HS-27A (cell line): ENCODE measurements around the gene TNFRSF4.
"Not testable (repeated sequence)": the region's sequence is repeated elsewhere in the genome, so short reads cannot be mapped to it uniquely, and the experiment has no call there.

Experiments
- DNase-seq: peaks from one replicate; pipeline ENCODE4 v3.0.0-alpha.2; 2012; ENCODE audit warnings: low read depth, missing footprints

Gene TNFRSF4

DNA sequence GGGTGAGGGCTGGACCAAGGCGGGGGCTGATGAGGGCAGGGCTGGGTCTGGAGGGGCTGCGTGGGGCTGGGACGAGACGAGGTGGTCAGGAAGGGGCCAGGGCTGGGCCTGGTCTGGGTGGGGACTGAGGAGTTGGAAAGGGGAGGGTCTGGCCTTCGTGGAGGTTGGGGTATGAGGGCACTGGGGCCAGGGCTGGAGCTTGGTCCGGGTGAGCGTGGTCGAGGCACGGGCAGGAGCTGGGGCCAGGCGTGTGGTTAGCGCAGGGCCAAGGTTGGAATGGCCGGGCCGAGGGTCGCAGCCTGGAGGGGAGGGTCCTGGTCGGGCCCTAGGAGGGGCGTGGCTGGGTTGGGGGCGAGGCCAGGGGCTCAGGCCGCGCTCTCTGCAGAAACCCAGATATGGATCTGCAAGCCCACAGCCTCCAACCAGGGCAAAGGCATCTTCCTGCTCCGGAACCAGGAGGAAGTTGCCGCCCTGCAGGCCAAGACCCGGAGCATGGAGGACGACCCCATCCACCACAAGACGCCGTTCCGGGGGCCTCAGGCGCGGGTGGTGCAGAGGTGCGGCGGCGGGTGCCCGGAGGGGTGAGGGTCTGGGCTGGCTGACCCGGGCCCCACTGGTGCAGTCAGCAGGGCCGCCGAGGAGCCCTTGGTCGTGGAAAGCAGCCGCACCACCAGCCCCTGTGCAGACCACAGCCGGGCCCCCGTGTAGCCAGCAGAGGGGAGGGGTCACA, 31.3 kb downstream of the TNFRSF4 start:
- DNase-seq: no peak

DNA sequence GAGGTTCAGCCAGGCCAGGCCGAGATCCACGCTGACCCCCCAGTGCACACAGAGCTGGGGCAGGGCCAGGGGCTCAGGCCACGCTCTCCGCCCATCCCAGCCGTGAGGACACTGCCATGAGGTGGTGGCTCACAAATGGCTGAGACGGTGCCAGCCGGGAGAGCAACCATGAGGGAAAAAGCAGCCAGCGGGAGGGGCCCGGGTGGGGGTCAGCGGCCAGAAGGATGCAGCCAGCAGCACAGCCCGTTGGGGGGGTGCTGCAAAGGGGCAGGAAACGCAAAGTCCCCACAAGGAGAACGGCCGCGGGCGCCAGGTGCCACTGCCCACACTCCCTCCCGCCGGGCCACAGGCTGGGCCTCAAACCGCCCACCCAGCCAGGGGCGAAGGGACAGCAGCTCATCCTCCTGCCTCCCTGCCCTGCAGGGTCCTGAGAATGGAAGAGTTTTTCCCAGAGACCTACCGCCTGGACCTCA, 32.0 kb downstream of the TNFRSF4 start:
- no peak for DNase-seq

DNA sequence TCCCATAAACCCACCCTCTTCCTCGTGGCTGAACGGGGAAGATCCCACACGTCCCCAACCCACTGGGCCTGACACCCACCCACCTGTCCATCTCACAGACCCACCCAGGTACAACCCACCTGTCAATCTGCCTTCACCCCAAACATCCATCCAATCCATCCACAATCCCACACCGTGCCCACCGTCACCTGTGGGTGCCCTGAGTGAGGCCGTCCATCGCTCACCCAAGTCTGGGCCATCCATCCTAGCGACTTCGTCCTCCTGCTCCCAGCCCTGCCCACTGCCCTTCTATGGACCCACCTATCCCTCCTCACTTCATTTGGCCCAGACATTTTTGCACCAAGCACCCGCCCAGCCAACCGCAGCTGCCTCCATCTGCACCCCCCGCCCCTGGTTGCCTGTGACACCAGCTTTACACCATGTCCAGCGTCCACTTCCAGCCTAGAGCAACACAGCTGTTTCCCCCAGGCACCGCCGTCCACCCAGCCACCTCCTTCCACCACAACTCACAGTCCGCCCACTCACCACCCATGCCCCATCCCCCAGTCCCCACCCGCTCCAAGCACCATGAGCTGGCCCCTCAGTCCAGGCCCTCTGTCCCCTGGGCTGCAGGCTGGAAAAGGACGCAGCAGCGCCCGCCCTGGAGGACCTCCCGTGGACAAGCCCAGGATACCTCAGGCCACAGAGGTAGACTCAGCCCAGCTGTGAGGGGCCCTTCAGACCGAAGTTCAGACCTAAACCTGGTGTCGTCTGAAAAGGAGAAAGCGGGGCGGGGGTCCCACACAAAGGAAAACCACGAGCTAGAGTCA, 32.6 kb downstream of the TNFRSF4 start:
- DNase-seq: no peak

DNA sequence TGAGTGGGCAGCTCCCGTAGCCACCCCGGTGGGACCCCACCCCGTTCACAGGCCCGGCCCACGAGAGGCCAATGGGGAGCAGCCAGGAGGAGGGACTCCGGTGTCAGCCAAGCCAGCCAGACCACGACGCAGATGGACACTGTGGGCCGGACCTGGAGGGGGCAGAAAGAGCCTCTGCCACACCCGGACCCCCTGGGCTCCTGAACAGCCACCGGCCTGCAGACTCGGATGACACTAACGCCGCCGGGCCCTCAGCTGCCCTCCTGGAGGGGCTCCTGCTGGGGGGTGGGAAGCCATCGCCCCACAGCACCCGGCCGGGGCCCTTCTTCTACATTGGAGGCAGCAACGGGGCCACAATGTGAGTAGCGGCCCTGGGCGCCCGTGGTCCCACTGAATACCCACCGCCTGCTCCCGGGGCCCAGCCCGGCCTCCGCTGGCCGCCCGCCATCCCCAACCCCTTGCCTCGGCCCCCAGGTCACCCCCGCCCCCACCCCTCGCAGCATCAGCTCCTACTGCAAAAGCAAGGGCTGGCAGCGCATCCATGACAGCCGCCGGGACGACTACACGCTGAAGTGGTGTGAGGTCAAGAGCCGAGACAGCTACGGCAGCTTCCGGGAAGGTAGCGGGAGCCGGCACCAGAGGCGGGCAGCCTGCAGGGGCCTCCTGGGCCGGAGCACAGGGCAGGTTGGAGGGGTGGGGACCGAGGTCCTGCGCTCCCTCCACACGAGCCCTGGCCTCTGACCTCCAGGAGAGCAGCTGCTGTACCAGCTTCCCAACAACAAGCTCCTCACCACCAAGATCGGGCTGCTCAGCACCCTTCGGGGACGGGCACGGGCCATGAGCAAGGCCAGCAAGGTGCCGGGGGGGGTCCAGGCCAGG, 33.7 kb downstream of the TNFRSF4 start:
- DNase-seq: no peak

DNA sequence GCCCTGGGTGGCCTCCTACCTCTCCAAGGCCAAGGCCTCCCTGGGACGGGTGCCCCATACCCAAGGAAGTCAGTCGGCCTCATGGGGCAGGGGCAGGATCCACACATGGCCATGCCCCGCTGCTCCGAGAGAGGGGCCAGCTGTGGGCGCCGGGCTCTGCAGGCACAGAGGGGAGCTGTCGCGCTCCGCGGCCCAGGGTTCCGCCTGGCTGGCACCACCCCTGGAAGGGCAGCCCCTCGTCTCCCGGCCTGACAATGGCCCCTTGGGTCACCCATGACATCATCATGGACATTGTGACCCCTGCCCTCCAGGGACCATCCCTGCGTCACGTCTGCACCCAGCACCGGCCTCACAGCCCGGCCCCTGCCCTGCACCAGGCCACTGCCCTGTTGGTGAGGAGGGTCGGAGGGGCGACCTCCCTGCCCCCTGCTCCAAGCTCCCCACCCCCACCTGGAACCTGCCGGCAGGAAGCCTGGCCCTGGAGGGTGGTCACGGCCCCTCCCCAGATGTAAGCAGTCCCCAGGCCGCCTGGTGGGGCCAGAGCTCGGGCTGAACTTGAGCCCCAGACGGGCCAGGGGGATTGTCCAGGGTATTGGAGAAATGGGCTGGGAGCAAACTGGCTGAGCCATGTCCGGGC, 34.5 kb downstream of the TNFRSF4 start:
- no peak for DNase-seq

DNA sequence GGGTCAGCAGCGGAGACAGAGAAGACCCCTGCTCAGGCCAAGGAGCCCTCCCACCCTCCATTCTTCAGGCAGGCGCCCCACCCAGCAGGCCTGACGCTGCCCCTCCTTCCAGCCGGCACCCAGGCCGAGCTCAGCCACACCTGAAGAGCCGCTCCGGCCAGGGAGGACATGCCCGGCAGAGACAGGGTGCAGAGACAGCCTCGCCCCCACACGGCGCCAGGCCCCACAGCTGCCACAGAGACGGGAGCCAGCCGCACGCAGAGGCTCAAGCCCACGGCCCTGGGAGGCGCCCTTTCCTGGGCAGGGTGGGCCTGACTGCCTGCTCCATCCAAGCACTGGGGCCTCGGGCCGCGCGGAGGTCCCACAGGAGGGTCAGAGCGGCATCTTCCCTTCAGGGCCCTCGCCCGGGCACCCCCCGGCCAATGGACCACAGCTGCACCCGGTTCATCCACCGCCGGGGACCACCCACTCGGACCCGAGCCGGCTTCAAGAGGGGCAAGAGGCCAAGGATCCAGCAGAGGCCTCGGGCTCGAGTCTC, 35.1 kb downstream of the TNFRSF4 start:
- DNase-seq: no peak

DNA sequence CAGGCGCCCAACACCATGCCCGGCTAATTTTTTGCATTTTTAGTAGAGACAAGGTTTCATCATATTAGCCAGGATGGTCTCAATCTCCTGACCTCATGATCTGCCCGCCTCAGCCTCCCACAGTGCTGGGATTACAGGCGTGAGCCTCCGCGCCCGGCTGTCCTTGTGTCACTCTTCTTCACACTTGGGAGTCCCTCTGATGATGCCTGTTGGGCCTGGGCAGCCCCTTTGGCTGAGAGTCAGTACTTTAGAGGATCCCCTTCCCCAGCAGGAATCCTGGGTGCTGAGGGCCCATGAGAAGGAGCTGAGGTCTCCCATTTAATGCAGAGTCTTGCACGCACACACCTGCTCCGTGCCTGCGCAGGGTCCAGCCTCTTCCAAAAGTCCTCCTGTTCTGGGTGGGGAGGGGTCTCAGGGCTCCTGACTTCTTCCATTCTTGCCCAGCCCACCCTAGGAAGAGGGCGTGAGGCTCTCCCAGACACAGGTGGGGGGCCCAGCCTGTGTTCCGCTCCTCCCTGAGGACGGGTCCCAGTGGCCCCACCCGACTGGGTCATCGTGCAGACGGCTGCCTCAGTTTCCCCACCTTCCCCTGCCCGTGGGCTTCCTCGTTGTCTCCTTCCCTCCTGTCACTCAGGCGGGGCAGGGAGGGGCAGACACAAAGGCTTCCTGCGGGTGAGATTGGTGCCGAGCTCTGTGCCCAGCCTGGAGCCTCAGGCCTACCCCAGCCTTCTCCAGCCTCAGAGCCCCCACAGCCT, 36.3 kb downstream of the TNFRSF4 start:
- no peak for DNase-seq

DNA sequence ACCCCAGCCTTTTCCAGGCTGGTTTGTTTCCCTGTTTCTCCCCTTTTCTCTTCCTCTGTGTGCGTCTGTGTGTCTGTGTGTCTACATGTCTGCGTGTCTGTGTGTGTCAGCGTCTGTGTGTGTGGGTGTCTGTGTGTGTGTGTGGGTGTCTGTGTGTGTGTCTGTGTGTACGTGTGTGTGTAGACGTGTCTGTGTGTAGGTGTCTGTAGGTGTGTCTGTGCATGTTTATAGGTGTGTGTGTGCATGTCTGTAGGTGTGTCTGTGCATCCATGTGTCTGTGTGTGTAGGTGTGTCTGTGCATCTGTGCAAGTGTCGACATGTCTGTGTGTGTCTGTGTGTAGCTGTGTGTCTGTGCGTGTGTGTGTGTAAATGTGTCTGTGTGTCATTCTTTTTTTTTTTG, 37.0 kb downstream of the TNFRSF4 start:
- no peak for DNase-seq

DNA sequence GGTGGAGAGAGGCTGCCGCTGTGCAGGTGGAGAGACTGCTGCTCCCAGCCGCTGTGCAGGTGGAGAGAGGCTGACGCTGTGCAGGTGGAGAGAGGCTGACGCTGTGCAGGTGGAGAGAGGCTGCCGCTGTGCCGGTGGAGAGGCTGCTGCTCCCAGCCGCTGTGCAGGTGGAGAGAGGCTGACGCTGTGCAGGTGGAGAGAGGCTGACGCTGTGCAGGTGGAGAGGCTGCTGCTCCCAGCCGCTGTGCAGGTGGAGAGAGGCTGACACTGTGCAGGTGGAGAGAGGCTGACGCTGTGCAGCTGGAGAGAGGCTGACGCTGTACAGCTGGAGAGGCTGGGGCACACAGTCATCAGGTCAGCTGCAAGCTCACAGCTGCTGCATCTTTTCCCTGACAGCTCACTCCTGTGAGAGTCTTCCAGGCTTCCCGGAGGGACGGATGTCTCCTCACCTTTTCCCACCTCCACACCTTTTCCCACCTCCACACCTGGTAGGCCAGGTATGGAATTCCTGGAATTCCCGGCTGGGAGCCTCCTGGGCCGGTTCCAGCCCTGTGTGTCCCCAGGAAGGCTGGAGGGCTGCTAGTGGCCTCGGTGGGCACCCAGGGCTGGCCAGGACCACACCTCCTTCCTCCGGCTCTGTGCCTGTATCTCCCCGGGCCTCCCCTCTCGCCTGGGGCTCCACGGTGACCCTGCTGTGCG, 37.7 kb downstream of the TNFRSF4 start:
- DNase-seq: not testable (repeated sequence)

DNA sequence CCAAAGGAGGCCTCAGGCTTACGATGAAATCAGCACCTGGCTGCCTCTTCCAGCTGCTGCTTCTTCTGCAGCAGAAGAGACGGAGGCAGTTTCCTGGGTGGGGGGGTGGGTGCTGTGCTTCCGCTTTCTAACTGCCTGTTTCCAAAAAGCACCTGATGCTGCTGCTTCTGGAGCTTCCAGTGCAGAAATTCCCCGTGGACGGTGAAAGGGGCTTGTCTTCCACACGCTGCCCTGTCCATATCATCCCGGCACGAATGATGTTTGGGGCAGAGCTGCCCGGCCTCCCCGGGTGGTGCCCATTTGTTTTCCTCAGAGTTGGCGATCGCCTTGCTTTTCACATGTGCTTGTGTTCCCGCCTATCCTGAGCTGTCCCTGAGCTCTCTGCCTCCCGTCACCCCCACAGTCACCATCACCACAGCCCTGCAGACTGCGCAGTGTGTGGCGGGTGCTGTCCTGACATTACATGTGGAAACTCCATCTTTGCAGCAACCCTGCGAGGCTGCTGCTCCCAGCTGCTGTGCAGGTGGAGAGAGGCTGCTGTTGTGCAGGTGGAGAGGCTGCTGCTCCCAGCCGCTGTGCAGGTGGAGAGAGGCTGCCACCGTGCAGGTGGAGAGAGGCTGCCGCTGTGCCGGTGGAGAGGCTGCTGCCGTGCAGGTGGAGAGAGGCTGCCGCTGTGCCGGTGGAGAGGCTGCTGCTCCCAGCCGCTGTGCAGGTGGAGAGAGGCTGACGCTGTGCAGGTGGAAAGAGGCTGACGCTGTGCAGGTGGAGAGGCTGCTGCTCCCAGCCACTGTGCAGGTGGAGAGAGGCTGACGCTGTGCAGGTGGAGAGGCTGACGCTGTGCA, 38.5 kb downstream of the TNFRSF4 start:
- DNase-seq: no peak

DNA sequence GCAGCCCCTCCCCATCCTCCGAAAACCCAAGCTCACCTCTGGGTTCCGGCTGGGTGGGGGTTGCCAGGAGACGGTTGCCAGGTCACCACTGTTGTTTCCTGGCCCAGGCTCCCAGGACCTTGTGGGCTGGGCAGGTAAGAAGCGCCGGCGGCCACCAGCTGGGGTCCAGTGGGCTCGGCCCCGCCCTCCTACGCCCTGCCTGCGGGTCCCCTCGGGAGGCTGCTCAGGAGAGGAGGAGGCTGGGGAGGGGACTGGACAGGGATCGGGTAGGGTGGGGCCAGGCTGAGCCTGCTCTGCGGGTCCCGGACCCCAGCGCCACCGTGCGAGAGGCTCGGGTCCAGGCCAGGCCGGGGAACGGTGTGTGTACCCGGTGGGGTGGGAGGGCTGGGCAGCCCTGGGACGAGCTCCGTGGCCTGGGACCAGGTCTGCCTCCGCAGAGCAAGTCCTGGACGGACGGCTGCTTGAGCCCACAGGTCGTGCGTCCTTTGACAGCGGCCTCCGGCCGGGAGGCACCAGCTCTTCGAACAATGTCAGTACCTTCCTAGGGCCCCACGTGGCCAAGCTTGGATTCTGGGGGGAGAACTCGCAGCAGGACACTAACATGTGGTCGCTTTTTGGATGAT, 40.0 kb downstream of the TNFRSF4 start, which contains the start of gene TTLL10:
Gene TTLL10, plus strand, starts transcription at position 88 of the 623 bp plus-strand sequence. CDS start 5,336 bp downstream, outside the sequence.
- no peak for DNase-seq

DNA sequence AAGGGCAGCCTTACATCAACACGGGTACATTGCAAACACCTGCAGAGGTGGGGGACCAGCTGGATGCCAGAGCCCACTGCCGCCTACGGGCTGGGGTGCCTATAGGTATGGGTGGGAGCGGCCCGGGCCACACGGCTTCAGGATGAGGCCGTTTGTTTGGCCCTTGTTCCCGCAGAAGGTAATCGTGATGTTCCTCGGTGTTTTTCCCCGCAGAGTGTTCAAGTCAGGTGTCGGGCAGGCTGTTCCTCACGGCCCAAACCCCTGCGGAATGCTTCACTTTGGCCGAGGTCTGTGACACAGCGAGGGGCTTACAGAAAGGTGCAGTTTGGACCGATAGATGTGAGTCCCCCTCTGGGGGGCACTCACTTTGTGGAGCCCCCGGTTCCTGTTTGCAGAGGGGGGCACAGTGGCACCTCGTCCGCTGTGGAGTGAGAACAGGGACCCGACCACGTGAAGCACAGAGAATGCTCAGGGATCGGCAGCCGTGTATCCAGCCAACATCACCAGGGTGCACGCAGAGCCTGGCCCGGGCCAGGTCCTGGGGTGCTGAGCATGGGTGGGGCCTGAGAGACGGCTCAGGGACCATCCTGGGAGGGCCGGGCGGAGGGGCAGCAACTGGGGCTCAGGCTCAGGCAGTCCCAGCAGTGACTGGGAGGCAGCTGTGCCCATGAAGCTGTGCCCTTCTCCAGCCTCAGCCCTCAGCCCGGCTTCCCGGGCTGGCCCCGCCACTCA, 40.7 kb downstream of the TNFRSF4 start:
- DNase-seq: no peak

DNA sequence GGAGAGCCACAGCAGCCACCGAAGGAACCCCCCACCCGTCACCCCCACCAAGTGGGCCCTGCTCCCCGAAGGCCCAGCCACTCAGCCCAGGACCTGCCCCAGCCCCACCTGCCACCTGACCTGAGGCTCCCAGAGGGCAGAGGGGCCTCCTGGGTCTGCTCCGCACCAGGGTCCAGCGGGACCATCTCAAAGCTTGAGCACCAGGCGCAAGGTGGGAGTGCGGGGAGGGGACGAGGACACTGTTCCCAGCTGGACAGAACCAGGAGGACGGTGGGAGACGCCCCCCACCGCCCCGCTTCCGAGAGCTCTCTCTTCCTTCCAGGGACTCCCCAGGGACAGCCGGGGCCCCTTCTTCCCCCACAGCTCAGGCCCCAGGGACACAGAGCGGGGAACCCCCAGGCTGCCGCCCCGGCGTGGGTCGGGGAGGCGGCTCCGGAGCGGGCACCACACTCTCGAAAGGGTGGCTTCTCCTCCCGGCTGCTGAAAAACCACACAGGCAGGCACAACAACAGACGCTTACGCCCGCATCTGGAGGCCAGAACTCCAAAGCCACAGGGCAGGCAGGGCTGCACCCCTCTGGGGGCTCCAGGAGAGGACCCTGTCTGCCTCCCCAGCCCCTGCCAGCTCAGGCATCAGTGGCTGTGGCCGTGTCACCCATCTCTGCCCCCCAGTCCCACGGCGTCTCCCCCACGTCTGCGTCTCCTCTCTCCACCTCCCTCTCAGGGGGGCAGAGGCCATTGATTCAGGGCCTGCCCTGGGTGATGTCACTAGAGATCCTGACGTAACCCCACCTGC, 42.2 kb downstream of the TNFRSF4 start:
- DNase-seq: no peak

DNA sequence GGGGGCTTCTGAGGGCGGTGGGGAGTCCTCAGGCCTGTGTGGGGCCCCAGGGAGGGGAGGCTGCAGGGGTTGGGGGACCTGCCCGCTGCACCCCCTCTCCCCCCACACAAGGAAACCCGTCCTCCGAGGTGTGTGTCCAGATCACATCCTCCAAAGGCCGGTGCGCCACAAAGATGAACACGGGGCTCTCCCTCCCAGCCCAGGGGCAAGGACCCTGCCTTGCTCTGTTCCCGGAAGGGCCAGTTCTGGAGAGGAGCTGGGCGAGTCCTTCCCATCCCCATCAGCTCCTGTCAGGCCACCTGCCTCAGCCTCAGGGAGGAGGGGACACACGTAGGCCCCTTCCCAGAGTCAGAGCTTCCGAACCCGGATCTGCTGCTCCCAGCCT, 42.8 kb downstream of the TNFRSF4 start:
- no peak for DNase-seq

DNA sequence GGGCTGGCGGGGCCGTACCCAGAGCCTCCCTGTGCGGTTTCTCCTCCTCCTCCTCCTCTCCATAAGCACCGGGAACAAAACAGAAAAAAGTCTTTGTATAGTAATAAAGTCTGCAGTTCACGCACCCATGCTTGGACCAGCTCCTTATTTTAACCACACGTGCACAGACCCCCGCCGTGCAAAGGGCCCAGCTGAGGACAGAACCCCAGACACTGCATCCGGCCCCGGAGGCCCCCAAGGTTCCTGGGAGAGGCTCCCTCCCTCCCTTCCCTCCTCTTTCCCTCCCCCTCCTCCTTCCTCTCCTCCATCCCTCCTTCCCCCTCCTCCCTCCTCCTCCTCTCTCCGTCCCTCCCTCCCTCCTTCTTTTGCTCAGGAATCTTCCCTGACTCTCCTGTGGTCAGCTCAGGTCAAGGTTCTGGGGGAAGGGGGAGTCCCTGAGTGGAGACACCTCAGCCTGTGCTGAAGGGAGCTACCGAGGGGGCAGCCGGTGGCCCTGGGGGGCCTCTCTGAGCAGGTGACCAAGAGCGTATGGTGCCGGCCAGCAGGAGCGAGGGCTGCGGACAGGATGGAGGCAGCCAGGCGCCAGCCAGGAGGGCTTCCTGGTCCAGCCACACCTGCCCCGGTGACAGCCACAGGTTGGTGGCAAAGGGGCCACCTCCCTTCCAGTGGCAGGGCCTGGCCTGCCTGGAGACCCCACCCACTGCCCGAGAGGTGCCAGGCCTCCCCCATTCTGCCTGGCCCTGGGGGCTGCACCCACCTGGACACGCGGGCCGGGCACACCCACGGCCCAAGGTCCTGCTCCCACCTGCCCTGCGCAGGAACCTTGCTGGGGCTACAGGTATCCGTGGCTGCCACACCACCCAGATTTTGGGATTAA, 43.5 kb downstream of the TNFRSF4 start:
- no peak for DNase-seq
